Ammon's horn (tissue), 1 donor: ENCODE data around the gene NEO1.

Source experiments
- DNase-seq: peaks from one replicate; pipeline ENCODE4 v3.0.0-alpha.2; 2016; ENCODE audit warnings: low spot score

The NEO1 gene

DNA sequence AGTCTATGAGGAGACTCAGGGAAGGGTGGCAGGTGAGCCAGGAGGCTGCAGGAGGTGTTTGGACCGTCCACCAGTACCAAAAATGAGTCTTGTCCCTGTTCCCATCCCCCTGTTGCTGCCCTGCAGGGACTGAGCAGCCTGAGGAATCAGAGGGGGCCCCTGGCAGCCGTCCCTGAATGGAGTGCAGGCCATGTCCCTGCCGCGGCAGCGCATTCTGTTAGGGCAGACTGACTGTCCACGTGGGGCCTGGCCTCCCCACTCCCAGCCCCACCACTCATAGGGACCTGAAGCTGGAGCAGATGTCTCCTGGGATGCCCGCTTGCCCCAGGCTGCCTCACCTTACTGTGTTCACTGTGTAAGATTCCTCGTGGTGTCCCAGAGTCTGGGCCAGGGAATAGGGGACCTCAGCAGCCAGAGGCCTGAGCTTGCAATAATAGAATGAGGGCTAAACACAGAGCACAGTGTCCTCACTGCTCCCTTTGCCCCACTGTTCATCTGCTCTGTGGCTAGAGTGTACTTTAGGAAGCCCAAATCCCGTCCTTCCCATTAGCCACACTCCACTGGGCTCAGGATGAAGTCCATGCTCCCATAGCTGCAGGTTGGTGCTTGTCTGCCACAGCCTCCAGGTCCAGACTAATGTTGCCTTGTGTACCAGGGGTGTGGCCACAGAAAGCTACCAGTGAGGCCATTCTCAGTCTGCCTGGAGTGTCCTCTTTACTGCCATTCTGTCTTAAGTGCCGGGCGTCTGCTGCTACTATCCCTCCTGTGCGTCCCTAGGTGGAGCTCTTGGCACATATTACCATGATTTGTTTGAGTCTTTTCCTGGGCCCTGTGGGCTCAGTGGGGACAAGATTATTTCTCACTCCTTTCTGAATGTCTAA, 253.3 kb downstream of the NEO1 start:
- peak; percentile 74 for DNase-seq

DNA sequence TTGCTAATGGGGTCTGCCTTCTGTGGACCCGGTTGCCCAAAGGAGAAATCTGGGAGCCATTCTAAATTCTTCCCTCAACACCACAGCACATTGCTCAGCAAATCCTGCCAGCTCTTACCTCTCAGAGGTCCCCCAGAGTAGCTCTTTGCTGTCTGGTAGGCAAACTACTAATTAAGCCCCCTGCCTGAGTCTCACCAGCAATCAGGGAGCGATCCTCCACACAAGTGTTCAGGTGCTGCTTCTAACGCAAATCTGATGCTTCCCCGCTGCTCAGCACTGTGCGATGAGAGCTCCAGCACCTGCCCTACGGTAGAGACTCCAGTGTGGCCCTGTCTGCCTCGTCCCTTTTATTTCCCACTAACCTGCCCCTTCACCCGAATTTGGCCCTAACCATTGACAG, 256.0 kb downstream of the NEO1 start:
- DNase-seq, result no peak

DNA sequence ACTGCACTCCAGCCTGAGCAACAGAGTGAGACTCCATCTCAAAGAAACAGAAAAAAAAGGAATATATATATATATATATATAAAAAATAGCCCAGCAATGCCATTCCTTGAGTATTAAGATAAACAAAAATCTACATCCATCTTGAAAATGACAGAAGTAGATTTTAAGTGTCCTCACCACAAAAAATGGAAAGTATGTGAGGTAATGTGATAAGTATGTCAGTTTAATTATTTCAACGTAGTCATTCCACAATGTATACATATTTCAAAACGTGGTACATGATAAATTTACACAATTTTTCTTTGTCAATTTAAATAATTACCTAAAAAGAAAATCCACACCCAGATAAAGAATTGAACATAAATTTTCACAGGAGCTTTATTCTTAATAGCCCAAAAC, 261.6 kb downstream of the NEO1 start:
- DNase-seq, result no peak

DNA sequence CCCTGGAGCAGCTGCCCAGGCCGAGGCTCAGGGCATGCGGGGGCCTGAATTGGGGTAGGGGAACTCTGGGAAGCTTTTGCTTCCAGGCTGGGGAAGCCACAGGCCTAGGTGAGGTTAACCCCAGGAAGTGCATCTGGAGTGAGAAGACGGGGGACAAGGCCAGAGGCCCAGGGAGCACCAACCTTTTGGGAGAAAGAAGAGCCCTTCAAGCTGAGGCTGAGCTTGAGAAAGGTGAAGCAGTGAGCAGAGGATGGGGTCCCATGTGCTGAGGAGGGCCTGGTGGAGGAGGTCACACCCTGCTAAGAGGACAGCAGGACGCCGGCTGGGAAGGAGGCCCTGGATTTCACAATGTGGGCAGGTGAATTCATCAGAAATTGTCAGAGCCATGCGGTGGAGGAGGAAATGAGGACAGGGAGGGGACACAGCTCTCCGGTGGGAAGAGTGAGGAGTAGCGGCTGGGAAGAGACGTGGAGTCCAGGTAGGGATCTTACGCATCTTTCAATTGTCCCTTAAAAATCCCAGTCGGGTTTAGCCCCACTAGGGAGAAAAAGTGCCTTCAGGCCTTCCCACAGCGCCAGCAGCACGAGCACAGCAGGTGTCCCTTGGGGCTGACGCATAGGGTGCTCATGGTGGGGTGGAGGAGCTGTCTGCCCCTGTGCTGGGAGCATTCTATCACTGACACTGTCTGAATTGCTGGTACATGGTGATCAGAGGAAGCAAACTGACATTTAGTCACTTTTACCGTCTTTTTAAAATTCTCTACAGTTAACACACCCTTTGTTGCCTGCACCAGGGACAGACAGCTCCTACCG, 265.6 kb downstream of the NEO1 start:
- peak; percentile 27 for DNase-seq

DNA sequence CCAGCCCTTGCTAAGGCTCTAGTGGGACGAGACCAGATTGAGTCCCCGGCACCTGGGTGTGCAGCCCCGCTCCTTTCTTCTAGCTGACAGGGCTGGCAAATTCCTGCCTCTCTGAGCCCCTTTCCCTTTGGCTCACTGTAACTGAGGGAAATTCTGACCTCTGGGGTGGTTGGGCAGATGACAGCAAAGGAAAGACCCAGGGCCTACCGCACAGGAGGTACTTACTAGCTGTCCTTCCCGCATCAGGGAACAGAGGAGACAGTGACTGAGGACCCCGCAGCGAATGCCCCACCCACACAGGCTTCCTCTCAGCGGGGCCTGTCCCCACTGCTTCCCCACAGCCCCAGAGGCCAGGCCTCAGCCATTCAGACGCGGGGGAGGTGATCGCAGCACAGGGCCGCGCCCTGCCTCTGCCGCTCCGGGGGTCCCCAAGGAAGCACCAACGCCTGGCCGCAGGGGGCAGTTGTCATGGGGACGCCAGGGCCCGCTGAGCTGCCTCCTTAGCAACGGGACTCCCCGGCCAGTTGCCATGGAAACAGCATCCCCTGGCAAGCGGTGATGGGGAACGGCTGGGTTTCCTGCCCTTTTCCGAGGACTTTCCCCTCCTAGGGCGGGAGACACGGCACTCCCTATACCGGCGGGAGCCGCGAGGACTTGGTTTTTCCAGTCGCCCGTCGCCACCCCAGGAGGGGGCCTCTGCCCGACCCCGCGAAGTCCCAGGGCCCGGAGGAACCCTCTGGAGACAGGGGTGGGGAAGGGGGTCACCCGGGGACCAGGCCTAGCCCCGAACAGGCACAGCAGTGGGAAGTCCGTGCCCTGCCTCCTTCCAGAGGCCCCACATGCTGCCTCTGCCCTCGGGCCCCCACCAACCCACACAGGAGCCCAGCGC, 266.4 kb downstream of the NEO1 start:
- peak; percentile 35 for DNase-seq

DNA sequence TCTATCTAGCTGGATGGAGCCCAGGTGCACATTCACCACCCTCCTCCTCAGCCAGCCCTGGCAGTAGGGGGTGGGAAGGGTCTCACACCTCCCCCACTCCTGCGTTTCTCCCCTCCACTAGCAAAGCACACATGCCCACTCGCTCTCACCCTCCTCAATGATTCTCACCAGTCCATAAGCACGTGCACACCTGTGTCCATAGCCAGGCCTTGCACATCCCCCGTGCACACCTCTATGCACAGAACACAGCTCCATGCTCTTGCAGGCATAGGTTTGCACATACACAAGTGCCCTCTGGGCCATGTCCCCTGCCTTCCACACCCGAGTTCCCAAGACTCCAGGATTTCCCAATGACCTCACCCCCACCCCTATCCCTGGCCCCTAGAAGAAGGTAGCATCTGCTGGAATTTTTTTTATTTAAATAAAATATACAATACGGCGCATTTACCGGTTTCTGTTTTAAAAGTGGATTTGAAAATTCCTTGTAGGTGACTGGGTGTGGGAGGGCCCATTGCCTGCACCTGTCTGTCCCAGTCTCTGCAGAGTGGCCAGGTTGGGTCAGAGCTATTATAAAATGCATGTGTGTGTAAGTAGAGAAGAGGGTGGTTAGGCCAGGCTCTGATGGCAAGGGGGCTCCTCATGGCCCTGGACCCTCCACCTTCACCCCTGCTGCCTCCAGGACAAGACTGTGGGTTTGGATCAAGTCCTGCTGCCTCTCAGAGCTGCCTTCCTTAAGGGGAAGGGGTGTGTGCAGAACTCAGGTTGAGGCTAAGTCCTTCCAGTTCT, 267.4 kb downstream of the NEO1 start:
- no peak for DNase-seq

DNA sequence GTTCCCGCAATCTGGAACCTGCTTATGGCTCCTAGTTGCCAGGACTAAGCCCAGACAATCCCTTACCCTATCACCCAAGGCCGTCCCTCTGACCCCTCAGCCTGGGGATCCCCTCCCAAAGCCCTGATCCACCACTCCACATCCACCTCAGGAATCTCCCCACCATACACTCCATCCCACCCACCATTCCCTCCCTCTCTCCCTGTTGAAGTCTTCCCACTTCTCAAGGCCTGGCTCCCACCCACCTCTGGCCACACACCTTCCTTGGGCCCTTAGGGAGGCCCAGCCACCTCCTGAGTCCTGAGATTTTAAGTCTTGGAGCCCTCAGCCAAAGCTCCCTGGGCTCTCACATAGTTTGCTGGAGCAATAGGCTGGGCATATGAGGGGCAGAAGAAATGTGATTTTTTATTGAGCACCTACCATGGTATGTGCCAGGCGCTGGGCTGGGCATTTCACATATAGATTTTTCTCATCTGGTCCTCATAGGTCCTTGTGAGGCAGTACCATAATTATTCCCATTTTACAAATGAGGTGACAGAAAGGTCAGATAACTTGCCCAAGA, 268.4 kb downstream of the NEO1 start:
- DNase-seq, result no peak

DNA sequence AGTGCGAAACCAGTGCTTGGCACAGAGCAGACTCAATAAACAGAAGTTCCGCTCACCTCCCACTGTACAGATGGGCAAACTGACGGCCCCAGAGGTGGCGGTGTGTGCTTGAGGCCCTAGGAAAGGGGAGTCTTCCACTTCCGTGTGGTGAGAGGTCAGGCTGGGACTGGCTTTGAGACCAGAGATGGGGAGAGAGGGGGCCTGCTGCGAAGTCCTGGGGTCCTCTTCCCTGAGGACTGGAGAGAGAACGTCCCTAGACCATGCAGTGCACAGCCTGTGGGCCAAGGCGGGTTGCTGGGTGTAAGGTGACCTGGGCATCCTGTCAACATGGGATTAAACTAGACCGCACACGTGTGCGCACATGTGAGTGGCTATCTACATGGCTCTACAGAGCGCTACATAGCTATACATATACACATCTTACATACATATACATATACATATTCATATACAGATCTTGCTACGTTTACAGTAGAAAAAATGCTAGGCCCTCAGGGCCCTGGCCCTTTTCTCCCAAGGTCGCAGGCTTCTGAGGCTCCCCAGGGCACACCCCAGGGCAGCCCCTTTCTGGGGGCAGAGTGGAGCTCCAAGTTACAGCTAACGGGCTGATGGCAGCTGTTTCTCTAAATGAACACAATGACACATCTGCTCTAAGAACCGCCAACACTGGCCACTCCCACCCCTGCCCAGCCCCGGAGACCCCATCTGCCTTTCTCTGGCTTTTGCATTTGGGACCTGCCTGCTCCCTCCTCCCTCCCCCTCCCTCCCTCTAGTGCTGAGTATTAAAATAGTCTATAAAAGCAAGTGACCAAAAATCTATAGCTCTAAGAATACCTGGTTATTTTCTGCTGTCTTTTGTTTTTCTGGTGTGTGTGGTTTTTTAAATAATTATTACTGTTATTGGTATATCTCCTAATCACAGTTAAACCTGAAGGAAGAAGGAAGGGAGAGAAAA, 269.5 kb downstream of the NEO1 start:
- DNase-seq, result no peak

DNA sequence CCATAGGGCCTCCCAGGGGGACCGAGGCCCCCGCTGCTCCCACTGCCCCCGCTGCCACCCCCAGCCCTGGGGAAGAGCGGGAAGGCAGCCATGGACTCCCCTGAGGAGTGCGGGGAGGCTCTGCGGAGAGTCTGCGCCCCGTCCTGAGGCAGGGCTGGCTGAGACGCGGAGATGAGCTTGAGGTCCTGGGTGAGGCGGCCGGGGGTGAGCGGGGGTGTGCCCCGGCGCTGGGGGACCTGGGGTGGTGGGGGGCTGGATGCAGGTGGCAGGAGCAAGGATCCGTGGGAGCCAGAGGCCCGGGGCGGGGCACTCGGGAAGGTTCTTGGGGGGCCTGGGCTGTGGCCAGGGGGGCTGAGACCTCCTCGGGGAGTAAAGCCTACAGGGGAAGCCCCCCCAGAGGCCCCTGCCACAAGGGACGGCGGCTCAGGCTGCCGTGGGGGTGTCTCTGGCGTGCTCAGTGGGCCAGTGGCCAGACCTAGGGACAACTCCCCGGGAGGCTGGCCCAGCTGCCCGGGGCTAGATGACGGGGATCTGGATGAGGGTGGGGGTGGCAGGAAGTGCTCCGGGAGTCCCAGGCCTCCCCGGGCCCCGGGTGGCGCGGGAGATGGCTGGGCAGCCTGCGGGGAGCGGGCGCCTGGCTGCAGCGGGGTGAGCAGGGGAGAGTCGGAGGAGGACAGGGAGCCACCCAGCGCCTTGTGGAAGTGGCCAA, 270.6 kb downstream of the NEO1 start:
- DNase-seq, result no peak

DNA sequence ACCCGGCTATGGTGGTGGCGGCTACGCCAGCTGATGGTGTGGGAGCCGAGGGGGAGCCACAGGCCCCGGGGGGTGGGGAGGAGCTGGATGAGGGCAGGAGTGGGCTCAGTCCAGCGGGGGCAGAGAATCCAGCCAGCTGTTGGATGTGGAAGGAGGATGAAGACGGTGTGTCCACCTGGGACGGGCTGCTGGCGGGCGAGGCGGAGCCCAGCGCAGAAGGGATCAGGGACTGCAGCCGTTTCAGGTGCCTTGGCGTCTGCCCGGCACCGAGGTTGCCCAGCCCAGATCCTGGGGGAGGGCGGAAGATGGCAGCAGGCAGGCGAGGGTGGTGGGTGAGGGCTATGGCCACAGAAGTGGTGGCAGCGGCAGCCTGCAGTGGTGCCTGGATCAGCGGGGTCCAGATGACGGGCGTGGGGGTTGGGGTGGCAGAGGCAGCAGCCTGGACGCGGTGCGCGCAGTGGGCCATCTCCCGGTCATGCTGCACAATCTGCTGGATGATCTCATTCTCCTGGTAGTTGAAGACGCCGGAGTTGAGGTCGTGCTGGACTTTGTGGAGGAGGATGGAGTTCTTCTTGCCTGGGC, 271.2 kb downstream of the NEO1 start:
- DNase-seq, result no peak

DNA sequence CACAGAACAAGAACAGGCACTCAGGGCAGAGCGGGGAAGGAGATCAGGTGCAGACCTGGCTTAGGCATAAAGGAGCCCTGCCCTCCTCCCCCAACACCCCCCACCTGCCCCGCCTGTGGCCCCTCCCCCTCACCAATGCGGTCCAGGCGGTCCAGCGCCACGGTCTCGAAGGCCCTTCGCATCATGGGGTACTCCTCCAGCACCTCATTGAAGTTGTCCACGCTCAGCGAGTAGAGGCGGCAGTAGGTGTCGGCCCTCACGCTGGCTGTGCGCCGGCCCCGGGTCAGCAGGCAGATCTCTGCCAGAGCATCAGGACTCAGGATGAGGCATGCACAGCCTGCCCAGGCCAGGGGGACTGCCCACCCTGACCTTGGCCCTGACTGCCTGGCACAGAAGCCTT, 271.7 kb downstream of the NEO1 start:
- no peak for DNase-seq

DNA sequence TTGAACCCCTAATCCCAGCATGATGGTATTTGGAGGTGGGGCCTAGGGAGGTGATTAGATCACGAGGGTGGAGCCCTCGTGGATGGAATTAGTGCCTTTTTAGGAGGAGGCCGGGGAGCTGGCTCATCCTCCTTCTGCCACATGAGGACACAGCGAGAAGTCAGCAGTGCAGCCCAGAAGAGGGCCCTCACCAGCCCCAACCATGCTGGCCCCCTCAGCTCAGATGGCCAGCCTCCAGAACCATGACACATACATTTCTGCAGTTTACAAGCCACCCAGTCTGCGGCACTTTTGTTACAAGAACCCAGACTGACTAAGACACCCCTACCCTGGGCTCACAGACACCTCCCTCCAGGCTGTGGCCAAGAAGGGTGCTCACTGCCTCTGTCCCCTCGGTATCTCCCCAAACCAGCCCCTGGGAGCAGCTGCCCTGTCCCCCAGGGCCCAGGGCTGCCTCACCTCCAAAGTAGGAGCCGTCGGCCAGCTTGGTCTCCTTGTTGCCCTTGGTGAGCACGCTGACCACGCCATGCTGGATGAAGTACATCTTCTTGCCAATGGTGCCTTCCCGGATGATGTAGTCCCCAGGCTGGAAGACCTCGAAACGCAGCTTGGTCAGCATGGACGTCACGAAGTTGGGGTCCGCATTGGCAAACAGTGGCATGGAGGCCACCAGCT, 272.4 kb downstream of the NEO1 start:
- no peak for DNase-seq

DNA sequence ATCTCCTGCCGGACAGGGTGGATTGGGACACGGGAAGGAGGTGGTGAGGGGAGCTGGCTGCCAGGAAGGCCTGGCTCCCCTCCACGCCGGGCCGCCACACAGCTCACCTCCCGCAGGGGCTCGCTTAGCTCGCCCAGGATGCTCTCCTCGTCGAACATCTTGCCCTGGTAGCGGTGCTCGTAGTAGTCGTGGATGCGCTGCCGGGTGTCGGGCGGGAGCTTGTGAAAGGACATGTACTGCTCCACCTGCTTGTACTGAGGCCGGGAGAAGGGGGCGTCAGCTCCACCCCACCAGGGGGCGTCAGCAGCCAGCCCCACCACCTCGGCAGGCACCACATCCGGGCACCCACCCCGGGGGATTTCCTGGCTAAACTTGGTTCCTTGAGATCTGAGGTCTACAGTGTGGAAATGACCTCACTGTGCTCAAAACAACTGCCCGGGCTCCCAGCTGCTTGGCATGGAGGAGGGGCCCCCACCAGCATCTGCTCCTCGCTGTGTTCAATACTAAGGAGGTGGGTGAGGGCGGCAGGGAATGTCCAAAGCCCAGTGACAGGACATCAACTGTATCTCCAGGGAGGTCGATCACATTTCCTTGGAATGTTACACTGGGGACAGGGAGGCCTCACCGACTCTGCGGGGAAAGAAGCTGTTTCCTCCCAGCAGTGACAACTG, 273.1 kb downstream of the NEO1 start:
- no peak for DNase-seq

DNA sequence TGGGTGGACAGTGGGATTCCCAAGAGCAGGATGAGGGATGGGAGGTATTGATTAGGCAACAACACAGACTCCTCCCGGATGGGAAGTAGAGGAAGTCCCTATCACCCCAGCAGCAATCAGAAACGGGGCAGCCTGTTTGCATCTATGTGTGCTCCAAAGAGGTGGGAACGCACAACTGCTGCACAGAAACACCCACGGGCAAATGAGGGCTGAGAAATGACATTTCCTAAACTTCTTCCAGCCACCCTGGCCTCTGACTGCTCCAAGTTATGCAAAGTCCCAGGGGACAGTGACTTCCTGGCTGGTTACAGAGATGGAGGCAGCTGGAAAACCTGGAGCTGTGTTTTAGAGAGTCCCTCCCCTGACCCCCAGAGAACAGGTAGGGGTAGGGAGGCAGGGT, 273.9 kb downstream of the NEO1 start:
- DNase-seq, result no peak

DNA sequence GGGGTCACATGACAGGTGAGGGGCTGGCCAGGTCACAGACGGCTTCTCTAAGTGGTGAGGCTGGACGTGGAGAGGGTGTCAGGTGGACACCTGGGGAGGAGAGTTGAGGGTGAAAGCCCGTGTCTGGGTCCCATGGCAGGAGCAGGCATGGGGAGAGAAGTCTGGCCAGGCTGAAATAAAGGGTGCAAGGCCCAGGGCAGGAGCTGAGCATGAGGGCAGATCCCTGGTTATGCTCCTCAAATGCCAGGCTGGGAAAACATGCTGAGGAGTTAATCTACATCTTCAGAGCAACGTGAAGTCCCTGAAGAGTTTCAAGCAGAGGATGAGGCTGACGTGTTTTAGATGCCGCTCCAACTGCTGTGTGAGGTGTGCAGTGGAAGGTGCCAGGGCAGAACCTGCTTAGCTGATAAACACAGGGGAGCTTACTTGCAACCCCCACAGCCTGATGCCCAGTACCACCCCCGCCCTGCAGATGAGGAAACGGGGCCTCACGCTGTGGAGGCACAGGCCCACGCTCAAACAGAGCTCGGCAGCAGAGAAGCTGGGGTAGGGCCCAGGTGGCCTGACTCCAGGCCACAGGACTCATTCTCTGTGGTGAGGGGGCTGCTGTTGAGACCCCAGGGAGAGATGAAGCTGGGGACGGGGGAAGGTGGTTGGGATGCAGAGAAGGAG, 276.0 kb downstream of the NEO1 start:
- DNase-seq, result no peak

DNA sequence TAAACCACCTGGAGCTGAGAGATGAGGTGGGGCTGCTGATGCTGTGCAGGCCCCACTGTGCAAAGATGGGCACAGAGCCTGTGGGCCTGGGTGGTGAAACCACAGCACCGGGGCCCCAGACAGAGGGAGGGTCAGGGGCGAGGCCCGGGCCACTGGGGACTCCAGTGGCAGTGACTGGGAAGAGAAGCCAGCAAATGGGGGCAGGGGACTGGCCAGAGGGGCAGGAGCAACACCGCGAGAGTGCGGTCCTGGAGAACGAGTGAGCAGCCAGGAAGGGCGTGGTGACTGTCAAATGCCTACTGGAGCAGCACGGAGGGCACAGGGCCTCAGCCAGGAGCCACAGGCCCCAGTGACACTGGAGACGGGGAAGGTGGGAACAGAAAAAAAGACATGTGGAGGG, 276.7 kb downstream of the NEO1 start:
- DNase-seq, result no peak

DNA sequence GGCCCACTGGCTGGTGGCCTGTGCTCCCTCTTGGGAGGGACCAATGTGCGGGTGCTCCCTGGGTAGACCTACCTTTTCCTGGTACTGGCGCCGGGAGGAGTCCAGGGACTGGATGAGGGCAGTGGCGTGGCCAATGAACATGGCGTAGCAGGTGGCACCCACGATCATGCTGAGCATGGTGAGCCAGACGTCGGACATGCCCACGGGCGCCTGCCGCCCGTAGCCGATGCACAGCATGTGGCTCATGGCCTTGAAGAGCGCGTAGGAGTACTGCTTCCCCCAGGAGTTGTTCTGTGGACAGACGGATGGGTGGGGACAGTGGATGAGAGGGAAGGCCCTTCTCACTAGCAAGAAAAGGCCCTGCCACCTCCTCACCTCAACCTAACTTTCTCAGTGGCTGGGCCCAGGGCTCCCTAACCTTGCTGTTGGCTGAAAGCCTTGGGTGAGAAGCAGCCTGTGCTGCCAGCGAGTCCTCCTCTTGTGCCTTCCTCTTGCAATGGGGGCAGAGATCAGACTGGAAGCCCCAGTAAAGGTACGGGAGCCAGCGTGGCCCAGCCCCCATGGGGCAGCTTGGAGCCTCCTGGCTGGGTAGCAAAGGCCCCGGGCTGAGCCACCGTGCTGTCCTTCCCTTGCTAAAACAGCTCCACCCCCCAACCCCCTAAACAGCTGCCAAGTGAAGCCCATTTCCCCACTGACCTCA, 277.4 kb downstream of the NEO1 start:
- DNase-seq, result no peak
